GM18909 (cell line): Measurements from ENCODE around the gene LY6G5B.

Source experiments
- ATAC-seq: cut with Tn5 transposase; IDR thresholded peaks from one replicate; pipeline ENCODE4 v1.9.1; 2021; ENCODE audit warnings: mild to moderate bottlenecking; ENCODE audit not compliant: unreplicated experiment, poor library complexity

The LY6G5B gene

DNA sequence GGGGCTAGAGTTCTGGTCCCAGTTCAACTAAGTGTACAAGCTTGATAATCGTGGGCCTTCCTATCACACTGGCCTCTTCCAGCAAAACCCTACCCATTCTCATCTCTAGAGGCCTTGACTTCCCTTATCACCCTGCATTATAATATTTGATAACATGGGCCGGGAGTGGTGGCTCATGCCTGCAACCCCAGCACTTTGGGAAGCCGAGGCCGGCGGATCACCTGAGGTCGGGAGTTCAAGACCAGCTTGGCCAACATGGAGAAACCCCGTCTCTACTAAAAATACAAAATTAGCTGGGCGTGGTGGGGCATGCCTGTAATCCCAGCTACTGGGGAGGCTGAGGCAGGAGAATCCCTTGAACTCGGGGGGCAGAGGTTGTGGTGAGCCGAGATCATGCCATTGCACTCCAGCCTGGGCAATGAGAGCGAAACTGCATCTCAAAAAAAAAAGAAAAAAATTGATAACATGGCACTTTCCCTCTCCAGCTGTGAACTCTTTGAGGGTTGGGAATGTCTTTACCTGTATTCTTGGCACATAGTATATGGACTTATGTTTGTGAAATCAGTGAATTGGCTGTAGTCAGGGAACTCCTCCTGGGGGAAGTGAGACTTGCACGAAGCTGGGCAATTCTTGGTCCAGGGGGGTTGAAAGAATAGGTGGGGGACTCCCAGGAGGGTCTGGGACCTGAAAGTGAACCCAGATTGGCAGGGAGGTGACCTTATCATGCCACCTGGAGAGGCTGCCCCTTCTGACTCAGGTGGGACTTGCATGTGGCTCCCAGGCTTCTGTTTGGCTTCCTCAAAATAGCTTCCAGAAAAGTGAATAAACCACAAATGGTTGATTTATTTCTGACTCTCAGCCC is 8.3 kb upstream of the LY6G5B start:
- no peak for ATAC-seq

DNA sequence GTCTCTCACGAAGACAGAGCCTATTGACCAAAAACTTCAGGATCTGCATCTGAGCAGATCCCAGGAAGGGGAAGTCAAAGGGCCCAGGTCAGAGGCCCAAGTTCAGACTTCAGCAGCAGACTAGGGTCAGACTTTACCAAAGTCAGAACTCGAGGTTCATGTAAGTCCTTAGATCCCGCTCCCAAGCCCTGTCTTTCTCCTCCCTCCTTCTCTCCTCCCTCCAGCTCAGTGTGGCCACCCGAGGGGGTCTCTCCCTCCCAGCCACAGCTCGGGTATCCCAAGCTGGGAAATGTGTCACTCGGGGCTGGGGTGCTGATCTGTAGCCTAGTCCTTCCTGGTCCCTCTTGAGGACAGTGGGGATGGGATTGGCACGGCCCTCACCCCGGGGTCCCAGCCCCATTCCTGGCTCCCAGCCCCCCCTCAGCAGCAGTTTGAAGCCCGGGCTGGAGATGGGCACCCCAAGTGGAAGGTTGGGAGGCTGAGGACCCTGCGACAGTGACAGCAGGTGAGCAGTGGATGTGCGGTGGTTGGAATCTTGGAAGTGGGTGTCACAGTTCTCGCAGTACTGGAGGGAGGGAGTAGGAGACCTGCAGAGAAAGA is 7.6 kb upstream of the LY6G5B start:
- no peak for ATAC-seq

DNA sequence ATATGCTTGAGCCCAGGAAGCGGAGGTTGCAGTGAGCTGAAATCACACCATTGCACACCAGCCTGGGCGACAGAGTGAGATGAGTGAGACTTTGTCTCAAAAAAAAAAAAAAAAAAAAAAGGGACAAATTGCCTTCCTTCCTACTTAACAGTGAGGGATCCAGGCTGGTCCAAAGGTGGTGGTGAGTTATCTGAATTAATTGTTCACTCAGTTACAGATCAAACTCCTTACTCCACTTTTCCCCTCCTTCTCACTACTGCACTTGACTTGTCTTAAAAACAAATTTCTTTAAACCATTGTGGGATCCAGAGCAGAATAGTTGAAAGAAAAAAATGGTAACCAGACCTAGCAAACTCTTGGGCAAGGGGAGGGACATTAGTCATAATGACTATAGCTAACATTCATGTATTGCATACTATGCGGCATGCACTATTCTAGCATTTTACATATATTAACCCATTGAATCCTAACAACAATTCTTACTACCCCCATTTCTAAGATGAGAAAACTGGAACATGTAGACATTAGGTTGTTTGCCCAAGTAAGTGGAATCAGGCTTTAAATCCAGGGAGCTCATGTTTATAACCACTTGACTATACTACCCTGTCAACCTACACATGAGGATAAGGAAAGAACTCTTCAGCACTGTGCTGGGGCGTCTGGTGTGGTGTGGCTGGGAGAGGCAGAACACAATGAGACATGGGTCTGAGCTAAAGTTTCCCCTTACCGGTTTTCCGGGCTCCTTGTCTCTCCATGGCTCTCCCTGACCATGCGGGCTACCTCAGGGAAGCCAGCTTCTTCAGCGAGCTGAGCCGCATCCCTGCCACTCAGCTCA is 6.4 kb upstream of the LY6G5B start:
- no peak for ATAC-seq

DNA sequence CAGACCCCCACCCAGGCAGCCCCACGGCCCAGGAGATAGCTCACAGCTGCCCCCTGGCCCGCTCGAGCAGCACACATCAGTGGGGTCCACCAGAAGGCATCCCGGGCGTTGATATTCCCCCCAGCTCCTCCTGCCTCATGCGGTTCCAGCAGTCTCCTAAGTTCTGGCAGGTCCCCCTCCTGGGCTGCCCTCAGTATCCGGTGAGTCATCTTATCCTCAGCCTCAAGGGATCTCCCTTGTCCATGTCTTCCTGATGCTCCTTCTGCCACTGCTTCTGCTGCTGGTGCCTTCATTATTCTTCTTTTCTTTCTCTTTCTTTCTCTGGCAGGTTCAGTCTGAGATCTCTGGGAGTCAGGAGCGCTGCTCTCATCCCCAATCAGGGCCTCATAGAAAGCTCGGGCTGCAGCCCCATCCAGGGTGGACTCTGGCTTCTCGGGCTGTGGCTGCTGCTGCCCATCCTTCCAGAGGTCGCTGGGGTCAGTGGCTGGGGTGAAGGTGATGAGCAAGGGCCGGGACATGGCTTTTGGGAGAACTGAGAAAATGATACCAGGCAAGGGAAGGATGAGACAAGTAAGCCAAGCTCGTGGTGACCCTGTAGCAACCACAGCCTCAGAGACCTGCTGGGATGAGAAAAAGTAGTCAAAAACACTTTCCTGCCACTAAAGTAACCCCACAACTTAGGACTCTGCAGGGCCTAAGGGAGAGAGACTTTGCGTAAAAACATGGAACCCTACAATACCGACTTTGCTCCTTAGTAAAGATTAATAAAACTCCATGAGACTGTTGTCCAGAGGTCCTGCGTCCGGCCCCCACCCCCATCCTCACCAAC is 5.6 kb upstream of the LY6G5B start:
- no peak for ATAC-seq

DNA sequence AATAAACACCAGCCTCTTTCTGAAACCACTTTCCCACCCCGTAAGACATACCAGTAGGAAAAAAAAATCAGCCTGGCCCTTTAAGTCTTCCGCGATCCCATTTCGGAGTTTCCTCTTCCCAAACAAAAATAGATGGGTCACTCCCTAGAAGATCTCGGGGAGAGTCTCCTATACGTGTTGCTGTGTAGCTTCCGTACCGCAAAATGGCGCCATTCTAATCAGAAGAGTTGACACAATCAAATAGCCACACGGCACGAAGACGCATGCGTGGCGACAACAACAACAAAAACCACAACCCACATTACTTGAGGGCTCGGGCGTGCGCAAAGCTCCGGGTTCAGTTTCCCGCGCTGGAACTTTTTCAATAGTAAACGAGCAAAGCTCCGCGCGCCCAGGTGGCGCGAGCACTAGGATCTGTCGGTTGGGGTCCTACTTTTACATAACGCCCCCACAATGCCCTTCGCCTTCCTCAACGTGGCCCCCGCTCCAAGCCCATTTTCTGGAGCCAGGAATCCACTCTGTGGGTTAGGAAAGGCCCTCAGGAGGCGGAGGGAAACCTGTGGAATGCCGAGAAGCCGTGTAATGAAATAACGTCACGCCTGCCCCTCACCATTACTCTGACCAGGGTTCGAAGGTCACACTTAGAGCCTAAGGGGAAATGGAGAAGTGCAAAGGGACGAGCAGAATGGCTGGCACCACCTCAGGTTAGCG is 4.8 kb upstream of the LY6G5B start, which contains the start of gene GPANK1:
Gene GPANK1, minus strand, starts transcription at position 208 of the 711 bp plus-strand sequence. CDS start 519 bp downstream, outside the sequence.
- peak; percentile 31 for ATAC-seq

DNA sequence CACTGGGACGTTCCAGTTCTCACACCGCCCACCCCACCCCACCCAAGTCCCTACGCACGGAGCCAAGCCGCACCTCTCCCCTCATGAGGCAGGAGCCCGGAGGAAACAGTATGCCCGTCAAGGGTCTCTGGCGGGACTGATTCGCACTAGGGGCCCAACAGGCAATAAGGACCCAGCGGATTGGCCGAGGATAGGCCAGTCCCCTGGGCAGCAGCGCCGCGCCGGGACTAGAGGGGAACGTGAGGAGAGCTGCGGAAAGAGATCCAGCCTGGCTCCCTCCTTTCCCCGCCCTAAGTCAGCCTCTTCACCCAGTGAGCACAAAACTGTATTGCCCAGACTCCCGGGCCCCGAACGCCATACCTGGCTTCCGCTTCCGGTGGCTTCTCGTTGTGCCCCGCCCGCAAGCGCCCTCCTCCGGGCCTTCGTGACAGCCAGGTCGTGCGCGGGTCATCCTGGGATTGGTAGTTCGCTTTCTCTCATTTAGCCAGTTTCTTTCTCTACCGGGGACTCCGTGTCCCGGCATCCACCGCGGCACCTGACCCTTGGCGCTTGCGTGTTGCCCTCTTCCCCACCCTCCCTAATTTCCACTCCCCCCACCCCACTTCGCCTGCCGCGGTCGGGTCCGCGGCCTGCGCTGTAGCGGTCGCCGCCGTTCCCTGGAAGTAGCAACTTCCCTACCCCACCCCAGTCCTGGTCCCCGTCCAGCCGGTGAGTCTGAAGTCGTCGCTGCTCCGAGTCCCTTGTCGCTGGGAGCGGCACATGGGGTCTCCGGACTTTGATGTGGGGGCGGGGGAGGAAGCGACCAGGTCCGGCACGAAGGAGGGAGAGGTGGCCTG is 4.1 kb upstream of the LY6G5B start, which contains the start of gene CSNK2B:
Gene CSNK2B, plus strand, starts transcription at position 580 of the 836 bp plus-strand sequence. CDS start 752 bp downstream, outside the sequence.
- peak; percentile 79 for ATAC-seq

DNA sequence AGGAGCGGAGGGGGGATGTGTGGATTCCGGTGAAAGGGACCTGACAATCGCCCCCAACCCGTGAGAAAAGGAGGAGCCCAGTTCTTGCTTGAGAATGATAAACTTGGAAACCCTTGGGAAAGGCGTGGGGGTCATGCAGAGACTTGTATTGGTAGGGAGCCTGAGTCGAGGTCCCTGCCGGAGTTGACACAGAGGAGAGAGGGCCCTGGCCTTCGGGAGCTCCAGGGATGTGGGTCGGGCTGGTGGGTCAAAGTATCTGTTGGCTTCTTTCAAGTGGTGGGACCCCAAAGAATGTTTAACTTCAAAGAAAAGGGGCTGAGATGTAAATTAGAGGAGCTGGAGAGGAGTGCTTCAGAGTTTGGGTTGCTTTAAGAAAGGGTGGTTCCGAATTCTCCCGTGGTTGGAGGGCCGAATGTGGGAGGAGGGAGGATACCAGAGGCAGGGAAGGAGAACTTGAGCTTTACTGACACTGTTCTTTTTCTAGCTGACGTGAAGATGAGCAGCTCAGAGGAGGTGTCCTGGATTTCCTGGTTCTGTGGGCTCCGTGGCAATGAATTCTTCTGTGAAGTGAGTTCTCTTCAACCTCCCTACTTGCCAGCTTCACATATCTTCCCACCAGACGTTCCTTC is 3.3 kb upstream of the LY6G5B start:
- no peak for ATAC-seq

DNA sequence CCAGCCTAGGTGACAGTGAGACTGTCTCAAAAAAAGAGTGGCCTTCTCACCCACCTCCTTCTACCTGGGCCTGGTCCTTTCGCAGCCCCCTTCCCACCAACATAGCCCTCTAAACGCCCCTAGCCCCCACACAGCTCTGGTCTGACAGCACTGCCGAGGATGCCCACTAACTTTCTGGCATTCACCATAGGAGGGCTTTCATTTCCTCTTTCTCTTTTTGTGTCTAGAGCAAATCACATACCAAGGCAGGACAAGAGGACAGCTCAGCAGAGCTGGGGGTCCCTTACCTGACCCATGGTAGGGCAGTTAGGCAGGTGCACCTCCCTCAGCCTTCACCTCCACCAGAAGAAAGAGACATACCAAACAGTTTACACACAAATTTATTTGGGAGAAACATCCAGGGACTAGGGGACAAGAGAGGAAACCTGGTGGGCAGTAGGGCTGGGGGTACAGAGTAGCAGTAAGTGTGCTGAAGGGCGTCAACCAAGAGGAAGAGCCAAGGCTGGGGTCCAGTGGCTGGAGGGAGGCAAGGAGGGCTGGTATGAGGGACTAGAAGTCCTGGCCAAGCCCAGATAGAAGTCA is 6.6 kb downstream of the LY6G5B start:
- ATAC-seq = no peak

DNA sequence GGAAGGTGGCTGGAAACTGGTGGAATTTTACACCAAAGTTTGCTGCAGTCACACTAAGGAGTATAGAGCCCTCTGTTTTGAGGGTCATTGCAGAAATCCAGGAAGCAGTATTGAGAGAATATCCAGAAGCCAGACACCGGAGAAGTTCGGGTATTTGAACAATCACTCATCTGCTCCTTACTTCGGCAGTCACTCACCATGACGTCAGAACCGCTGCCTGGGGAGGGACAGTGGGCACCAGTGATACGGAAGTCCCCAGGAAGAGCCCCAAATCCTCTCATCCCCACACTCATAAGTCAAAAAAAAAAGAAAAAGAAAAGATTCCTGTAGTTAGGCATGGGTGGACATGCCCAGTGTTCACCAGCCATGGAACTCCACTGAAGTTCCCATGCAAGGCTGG is 7.1 kb downstream of the LY6G5B start:
- ATAC-seq = no peak

DNA sequence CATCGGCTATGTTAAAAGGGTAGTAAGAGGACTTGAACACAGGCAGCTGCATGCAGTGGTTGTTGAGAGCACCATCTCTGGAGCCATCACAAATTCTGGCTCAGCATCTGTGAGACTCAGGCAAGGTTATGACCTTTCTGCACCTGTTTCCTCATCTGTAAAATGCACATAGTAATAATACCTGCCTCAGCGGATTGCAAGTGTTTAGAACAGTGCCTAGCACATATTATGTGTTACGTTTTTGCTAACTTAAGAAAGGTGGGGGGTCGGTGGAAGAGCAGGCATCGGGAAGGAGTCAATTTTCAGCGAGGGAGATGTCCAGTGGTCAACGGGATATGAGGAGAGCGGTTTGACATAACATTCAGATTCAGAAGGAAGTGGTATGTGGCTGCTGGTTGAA is 8.2 kb downstream of the LY6G5B start:
- ATAC-seq = no peak

DNA sequence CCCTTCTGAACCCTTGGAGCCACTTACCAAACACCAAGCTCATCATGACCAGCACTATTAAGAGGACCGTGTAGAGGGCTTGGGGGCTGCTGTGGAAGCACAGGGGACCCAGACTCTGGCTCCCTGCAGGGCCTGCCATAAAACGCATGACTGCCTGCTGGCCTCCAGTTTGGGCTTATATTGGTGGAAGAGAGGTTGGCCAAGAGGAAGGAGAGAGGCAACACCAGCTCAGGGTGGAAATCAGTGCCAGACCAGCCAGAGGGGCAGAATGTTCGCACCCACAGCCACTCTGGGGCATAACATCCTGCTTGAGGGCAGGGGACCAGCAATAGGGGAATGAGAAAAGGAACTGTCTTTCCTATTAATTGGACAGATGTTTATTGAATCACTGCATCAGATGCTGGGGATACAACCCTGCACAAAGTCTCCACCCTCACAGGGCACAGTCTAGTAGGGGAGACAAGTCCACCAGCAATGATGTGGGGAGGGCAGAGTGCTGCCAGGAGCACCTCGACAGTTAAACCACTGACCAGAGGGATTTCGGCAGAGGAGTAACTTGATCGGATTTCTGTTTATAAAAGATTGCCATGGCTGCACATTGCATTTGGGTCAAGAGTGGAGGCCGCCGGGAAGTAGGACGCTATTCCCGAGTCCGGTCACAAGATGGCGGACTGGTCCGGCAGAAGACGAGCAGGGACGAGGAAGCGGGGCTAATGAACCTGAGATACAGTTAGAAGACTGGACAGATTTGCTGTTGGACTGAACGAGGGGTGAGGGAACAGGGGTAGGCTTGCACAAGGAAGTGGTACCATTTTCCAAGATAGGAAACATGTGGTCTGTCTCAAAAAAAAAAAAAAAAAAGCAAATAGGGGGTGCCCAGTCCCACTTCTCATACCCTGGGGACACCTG is 10.7 kb downstream of the LY6G5B start, which contains the start of gene LY6G5C:
Gene LY6G5C, minus strand, starts transcription at position 842 of the 909 bp plus-strand sequence. Its CDS starts 694 bp downstream, at position 148.
- no peak for ATAC-seq

DNA sequence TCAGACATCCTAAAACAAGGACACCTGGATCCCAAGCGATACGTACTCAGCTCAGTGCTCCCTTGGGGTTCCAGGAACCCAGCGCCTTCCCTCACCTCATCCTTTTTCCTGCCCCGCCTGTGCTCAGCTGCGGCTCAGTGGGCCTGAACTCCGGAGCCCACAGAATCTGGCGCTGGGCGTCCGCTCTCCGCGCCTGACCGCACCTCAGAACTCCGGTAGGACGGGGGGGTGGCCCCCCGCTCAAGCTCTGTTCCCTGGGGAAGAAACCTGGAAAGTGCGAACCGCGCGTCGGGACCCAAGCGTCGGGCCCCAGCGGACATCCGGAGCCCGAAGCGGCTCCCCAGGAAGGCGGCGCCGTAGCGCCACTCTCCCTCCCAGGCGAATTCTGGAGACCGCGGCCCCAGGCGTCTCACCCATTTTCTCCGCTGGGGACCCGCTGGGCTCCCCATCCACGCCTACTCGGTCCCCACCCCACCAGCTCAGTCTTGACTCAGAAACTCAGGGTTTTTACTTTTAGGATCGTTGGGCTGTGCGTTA is 11.4 kb downstream of the LY6G5B start:
- no peak for ATAC-seq

DNA sequence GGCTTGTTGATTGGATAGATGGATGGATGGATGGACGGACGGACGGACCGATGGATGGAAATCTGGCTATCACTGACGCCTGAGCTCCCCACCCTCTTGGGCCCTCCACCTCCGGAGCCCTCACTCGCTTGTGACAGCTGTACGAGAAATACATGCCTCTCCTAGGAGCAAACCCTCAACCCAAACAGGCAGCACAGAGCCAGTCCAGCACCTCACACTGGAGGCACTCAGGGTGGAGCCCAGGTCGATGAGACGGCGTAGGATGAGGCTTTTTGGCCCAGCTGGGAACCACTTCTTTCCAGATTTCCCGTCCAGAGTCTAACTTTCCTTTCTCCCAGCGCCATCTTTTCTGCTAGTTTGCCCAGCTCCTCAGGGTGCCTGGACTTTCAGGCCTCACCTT is 13.8 kb downstream of the LY6G5B start:
- ATAC-seq = no peak

DNA sequence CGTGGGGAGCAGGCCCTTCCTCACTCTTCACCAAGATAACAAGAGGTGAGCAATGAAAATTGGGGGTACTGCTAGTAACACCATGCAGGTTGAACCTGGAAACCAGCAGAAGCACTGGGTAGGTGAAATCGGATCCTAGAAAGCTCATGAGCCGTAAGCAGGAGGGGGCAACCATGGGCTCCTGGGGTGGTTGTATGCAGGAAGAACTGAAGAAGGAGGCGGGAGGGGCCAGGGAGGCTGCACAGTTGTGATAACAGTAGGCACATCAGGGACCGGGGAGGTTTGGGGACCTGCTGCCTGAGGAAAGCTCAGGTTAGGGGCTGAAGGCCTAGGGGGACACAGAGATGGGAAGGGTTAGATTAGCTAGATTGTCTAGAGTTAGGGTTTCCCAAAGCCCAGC is 16.7 kb downstream of the LY6G5B start:
- ATAC-seq = no peak

DNA sequence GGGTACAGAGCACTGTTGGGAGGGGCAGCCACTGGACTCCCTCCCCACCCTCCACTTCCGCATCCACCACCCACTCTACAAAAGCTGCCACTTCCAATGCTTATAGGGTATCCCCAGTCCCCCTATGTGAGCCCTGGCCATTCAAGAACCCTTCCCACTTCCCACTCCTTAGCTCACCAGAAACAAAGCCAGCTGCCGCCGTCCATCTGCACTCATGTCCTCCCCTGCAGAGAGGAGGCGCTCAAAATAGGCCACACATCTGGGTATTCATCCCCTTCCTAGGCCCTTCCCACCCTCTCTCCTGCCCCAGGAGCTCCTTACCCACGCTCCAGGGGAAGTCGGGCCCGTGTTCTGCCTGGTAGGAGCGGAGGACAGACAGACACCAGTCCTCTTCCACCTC is 17.5 kb downstream of the LY6G5B start:
- ATAC-seq = no peak
